ENCODE data around the gene MMP15.

GRCh38 chr16:58009856-58010416, 15.6 kb upstream of the MMP15 start:
- TF ChIP-seq CTCF (IDR thresholded peaks at IDR 0.05): no peak
- TF ChIP-seq POLR2A (IDR thresholded peaks at IDR 0.05): no peak
- TF ChIP-seq EP300 (IDR thresholded peaks at IDR 0.05): no peak
